OCI-LY1 (cell line): ENCODE measurements around the gene LRFN2.

Source experiments
- CTCF ChIP-seq: fragments of 200-600 bp; sonication (generic), shearing (Covaris generic); IDR thresholded peaks from 2 replicates; pipeline ENCODE4 v1.5.1; 2017; ENCODE audit warnings: mild to moderate bottlenecking, antibody characterized with exemption, low read length, moderate library complexity, mixed read lengths
- EZH2 ChIP-seq: fragments of 200-600 bp; sonication (generic), shearing (Covaris generic); IDR thresholded peaks from 2 replicates; pipeline ENCODE4 v1.8.0; 2017; ENCODE audit warnings: borderline replicate concordance, mixed run types, mild to moderate bottlenecking, antibody characterized with exemption, low read length, moderate library complexity, mixed read lengths

- TF ChIP-seq CTCF (no peak), EZH2 (no peak)
Measured at GRCh38 chr6:40444312-40444711, 142.9 kb downstream of the LRFN2 start.
